Activated CD8-positive, alpha-beta T cell treated with anti-CD3 and anti-CD28 coated beads for 36 hours (primary cell): ENCODE results near the gene ARHGEF26. TPM values are rescaled to one million over a fixed set of nuclear protein-coding genes. Genes with fewer than 3 reads are reported as not detected.

Source experiments
- ATAC-seq: fragments of 200-7000 bp; cut with Tn5 transposase; one replicate; pipeline ENCODE4 v1.10.0; 2021; ENCODE audit warnings: mild to moderate bottlenecking, moderate library complexity
- CTCF ChIA-PET: fragments of 350-600 bp; sonication (Branson Sonifier 250); formaldehyde crosslinking; loops from one replicate; lab custom pipeline; 2021; ENCODE audit warnings: antibody characterized with exemption; lab: Charles Lee
- POLR2A ChIA-PET: fragments of 350-600 bp; sonication (Branson Sonifier 250); formaldehyde crosslinking; loops from one replicate; lab custom pipeline; 2021; ENCODE audit warnings: antibody characterized with exemption; lab: Charles Lee
- DNase-seq: peaks from one replicate; pipeline ENCODE4 v3.0.0-alpha.2; 2020
- H3K27ac Mint-ChIP-seq: one replicate; pipeline ENCODE4 v1.8.0; 2021; ENCODE audit warnings: mild to moderate bottlenecking, mixed read lengths
- H3K27me3 Mint-ChIP-seq: one replicate; pipeline ENCODE4 v1.8.0; 2021; ENCODE audit warnings: mixed read lengths
- H3K36me3 Mint-ChIP-seq: one replicate; pipeline ENCODE4 v1.8.0; 2021; ENCODE audit warnings: low read depth, mixed read lengths
- H3K4me1 Mint-ChIP-seq: one replicate; pipeline ENCODE4 v1.8.0; 2021; ENCODE audit warnings: low read depth, mixed read lengths
- H3K4me3 Mint-ChIP-seq: one replicate; pipeline ENCODE4 v1.8.0; 2021; ENCODE audit warnings: mild to moderate bottlenecking, moderate library complexity, mixed read lengths
- H3K9me3 Mint-ChIP-seq: one replicate; pipeline ENCODE4 v1.8.0; 2021; ENCODE audit warnings: mixed read lengths
- CTCF ChIP-seq: fragments of 200-600 bp; IDR thresholded peaks from one replicate; pipeline ENCODE4 v1.8.0; 2022; ENCODE audit warnings: antibody characterized with exemption, mild to moderate bottlenecking
- intact Hi-C: fragments of 100-400 bp; cut with micrococcal nuclease; formaldehyde crosslinking; loops from one replicate; pipeline ENCODE4 v1.10.0; 2022
- total RNA-seq, 2 experiments: library from RNA; stranded (reverse); gene quantifications; one replicate each; pipeline ENCODE4 v1.2.3, GENCODE V29; 2021

The ARHGEF26 gene
- total RNA-seq, 2 experiments from 2014 or later = not detected

GRCh38 chr3:154228561-154229216, 107.5 kb downstream of the ARHGEF26 start:
- H3K4me3 Mint-ChIP-seq = no peak overlapping the region
- H3K27me3 Mint-ChIP-seq = peaks cover 11% of the 10 kb centered on the region
- POLR2A ChIA-PET = no interaction called here
- TF ChIP-seq CTCF = no peak
- intact Hi-C loops = no loop called here
- H3K36me3 Mint-ChIP-seq = no peaks in the 10 kb centered on the region
- H3K9me3 Mint-ChIP-seq = no peaks in the 10 kb centered on the region
- CTCF ChIA-PET = interaction anchor here (1.2 to 1.3 kb wide), 2 partner anchors 24 to 25 kb away, joined by 4 to 5 read pairs; no protein-coding TSS in a partner anchor
- DNase-seq = no peak
- ATAC-seq = no peak
- no peaks in the 10 kb centered on the region for H3K4me1 Mint-ChIP-seq
- H3K27ac Mint-ChIP-seq = no peak overlapping the region

GRCh38 chr3:154229217-154229590, 108.0 kb downstream of the ARHGEF26 start:
- intact Hi-C loops = no loop called here
- ChIA-PET POLR2A (no interaction called here), CTCF (interaction anchor here (1.2 to 1.3 kb wide), 2 partner anchors 23 to 24 kb away, joined by 4 to 5 read pairs; no protein-coding TSS in a partner anchor)
- H3K9me3 Mint-ChIP-seq = no peaks in the 10 kb centered on the region
- no peak for ATAC-seq
- no peak for DNase-seq
- no peak overlapping the region for H3K27ac Mint-ChIP-seq
- H3K4me3 Mint-ChIP-seq = no peak overlapping the region
- TF ChIP-seq CTCF = no peak
- peaks cover 16% of the 10 kb centered on the region for H3K27me3 Mint-ChIP-seq
- H3K4me1 Mint-ChIP-seq = no peaks in the 10 kb centered on the region
- no peaks in the 10 kb centered on the region for H3K36me3 Mint-ChIP-seq

- Mint-ChIP-seq H3K27me3 (peaks cover 23% of the 10 kb centered on the region), H3K9me3 (no peaks in the 10 kb centered on the region), H3K36me3 (no peaks in the 10 kb centered on the region), H3K27ac (no peak overlapping the region), H3K4me1 (peaks cover 8% of the 10 kb centered on the region), H3K4me3 (no peak overlapping the region)
- no peak for DNase-seq
- CTCF ChIA-PET = no interaction called here
- intact Hi-C loops = no loop called here
- no peak for ATAC-seq
- TF ChIP-seq CTCF = no peak
- POLR2A ChIA-PET = no interaction called here
These were observed 114.1 kb downstream of the ARHGEF26 start for GRCh38 chr3:154235330-154235729.

GRCh38 chr3:154236331-154236730, 115.1 kb downstream of the ARHGEF26 start:
- ChIA-PET POLR2A (no interaction called here), CTCF (interaction anchor here (1.3 kb wide), 1 partner anchor 16 kb away, joined by 4 read pairs; no protein-coding TSS in a partner anchor)
- intact Hi-C loops = no loop called here
- H3K27me3 Mint-ChIP-seq = peaks cover 23% of the 10 kb centered on the region
- H3K4me1 Mint-ChIP-seq = peaks cover 8% of the 10 kb centered on the region
- H3K27ac Mint-ChIP-seq = no peak overlapping the region
- DNase-seq (no peak), ATAC-seq (no peak)
- H3K36me3 Mint-ChIP-seq = no peaks in the 10 kb centered on the region
- TF ChIP-seq CTCF = no peak
- H3K9me3 Mint-ChIP-seq = no peaks in the 10 kb centered on the region
- H3K4me3 Mint-ChIP-seq = no peak overlapping the region

- H3K9me3 Mint-ChIP-seq = no peaks in the 10 kb centered on the region
- no peak for TF ChIP-seq CTCF
- CTCF ChIA-PET = no interaction called here
- intact Hi-C loops = no loop called here
- no peaks in the 10 kb centered on the region for H3K36me3 Mint-ChIP-seq
- H3K27me3 Mint-ChIP-seq = peaks cover 9% of the 10 kb centered on the region
- POLR2A ChIA-PET = no interaction called here
- no peak overlapping the region for H3K4me3 Mint-ChIP-seq
- ATAC-seq (no peak), DNase-seq (no peak)
- peaks cover 8% of the 10 kb centered on the region for H3K4me1 Mint-ChIP-seq
- no peak overlapping the region for H3K27ac Mint-ChIP-seq
These were observed 119.0 kb downstream of the ARHGEF26 start for GRCh38 chr3:154240235-154240634.
